Ovary (tissue), 9 donors: Measurements from ENCODE around the gene AKAP9. TPM values are rescaled to one million over a fixed set of nuclear protein-coding genes. Genes with fewer than 3 reads are reported as not detected.

Experiments
- DNase-seq, 5 donors: peaks; one replicate each; pipeline ENCODE4 v3.0.0-alpha.2; 2019 to 2020
- H3K27ac ChIP-seq, 2 donors: fragments of 200-600 bp; one replicate each; pipeline versions ENCODE4 v1.5.1 to v1.8.0; 2019 to 2022
- H3K27me3 ChIP-seq: fragments of 200-600 bp; one replicate; pipeline ENCODE4 v1.8.0; 2022
- H3K36me3 ChIP-seq: fragments of 200-600 bp; sonication (generic); one replicate; pipeline ENCODE4 v1.5.1; 2019
- H3K4me1 ChIP-seq: one replicate; pipeline ENCODE4 v1.8.1; 2013; ENCODE audit warnings: mild to moderate bottlenecking, moderate library complexity; ENCODE audit not compliant: insufficient read depth
- H3K4me3 ChIP-seq: fragments of 200-600 bp; sonication (generic); one replicate; pipeline ENCODE4 v1.5.1; 2017
- H3K9me3 ChIP-seq, 2 donors: fragments of 200-600 bp in 1 of 2; sonication (generic) in 1 of 2; one replicate each; pipeline versions ENCODE4 v1.5.1 to v1.8.1; 2013 to 2019; ENCODE audit warnings: mild to moderate bottlenecking in 1 of 2, moderate library complexity in 1 of 2
- EP300 ChIP-seq: sonication (generic); formaldehyde crosslinking; IDR thresholded peaks from one replicate; pipeline ENCODE4 v1.6.1; 2017; ENCODE audit warnings: antibody characterized with exemption
- POLR2A ChIP-seq: fragments of 450-650 bp; IDR thresholded peaks from one replicate; pipeline ENCODE4 v1.6.1; 2017; ENCODE audit warnings: antibody characterized with exemption, mild to moderate bottlenecking, moderate library complexity
- WGBS, 3 donors: extraction: QIAGEN DNeasy Blood & Tissue Kit in 1 of 3; methylation state at CpG; one replicate each; pipeline versions ENCODE4 v1.1.5 to v1.1.7; 2013 to 2017; 5-methylcytosine and 5-hydroxymethylcytosine counted together
- intact Hi-C, 4 donors: fragments of 100-400 bp; cut with DNase I; formaldehyde crosslinking; loops; one replicate each; pipeline versions ENCODE4 v1.11.0 to v1.15.1; 2022 to 2023
- polyA plus RNA-seq, 2 donors: library from polyadenylated mRNA; stranded (reverse); fragments of 200-250 nt in 1 of 2; fragments of 350-450 nt in 1 of 2; fragmentation: Illumina TruSeq in 1 of 2; extraction: RNeasy Lipid Tissue Mini Kit (QIAGEN cat#74804) in 1 of 2; gene quantifications; one replicate each; pipeline ENCODE4 v1.2.3, GENCODE V29; 2013 to 2014
- total RNA-seq, 7 donors: library from RNA; depleted of rRNA in 2 of 7; stranded (reverse); fragments of >200 nt in 2 of 7; fragmentation: NEBNext Ultra II Directional in 3 of 7; extraction: Animal tissue kit (Norgen Biotek cat#: 25700) in 3 of 7; gene quantifications; one replicate each; pipeline versions ENCODE4 v1.1.0 to v1.2.4, GENCODE V29; 2016 to 2023
- TF ChIP-seq, protein P1 (sequence below), 3 donors: fragments of 450-650 bp in 2 of 3; fragments of 200-600 bp in 1 of 3; IDR thresholded peaks; one replicate each; pipeline versions ENCODE4 v1.5.1 to v1.8.0; 2016 to 2022; ENCODE audit warnings: antibody characterized with exemption in 3 of 3, mild to moderate bottlenecking in 1 of 3
- donor health status: DM: no; HTN: no; CAD: no; lungs with moderate emphysema.
- donor health status: DM: no; HTN: no; CAD: no.
- donor health status: Bipolar disorder and iron deficiency.
- donor health status: DM: yes; HTN: yes; CAD: no.
- donor health status: DM: no; HTN: no; CAD: no.
- donor health status: DM: yes; HTN: yes; CAD: no.

AKAP9 gene
- total and polyA plus RNA-seq, 9 donors, result 22.1 to 92.8 (median 57.7) TPM

DNA sequence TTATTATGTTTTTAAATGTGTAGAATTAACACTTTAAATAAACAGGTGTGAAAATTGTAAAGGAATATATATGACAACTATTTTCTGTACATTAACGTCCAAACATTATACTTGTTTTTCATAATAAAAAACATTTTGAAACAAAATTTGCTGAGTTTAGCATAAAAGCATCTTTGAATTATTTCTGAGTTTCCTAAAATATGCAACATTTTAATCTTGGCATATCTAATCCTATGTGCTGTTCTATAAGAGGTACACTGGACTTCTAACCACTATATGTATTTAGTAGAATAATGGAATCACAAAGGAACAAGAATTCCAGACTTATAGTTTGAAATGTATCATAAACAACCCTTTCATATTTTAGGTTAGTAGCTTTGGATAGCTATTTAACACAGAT is 16.6 kb downstream of the AKAP9 start:
- TF ChIP-seq POLR2A (no peak), EP300 (no peak)
- TF ChIP-seq, protein P1, sequence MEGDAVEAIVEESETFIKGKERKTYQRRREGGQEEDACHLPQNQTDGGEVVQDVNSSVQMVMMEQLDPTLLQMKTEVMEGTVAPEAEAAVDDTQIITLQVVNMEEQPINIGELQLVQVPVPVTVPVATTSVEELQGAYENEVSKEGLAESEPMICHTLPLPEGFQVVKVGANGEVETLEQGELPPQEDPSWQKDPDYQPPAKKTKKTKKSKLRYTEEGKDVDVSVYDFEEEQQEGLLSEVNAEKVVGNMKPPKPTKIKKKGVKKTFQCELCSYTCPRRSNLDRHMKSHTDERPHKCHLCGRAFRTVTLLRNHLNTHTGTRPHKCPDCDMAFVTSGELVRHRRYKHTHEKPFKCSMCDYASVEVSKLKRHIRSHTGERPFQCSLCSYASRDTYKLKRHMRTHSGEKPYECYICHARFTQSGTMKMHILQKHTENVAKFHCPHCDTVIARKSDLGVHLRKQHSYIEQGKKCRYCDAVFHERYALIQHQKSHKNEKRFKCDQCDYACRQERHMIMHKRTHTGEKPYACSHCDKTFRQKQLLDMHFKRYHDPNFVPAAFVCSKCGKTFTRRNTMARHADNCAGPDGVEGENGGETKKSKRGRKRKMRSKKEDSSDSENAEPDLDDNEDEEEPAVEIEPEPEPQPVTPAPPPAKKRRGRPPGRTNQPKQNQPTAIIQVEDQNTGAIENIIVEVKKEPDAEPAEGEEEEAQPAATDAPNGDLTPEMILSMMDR (IDR thresholded peaks at IDR 0.05), result no peak
- Histone ChIP-seq H3K4me3 (no peak overlapping the region), H3K36me3 (no peaks in the 10 kb centered on the region), H3K4me1 (peaks cover 5% of the 10 kb centered on the region), H3K27ac (no peak overlapping the region), H3K9me3 (no peaks in the 10 kb centered on the region), H3K27me3 (no peaks in the 10 kb centered on the region)
- intact Hi-C loops, result no loop called here
- no peak for DNase-seq
- WGBS, 3 donors, result 88 to 91% (median 90%) methylated on average over 1 of the region's 1 CpG

GRCh38 chr7:91957823-91958222 is 17.2 kb downstream of the AKAP9 start:
- Histone ChIP-seq H3K4me1 (peaks cover 3% of the 10 kb centered on the region), H3K27ac (no peak overlapping the region), H3K36me3 (no peaks in the 10 kb centered on the region), H3K9me3 (no peaks in the 10 kb centered on the region), H3K27me3 (no peaks in the 10 kb centered on the region), H3K4me3 (no peak overlapping the region)
- intact Hi-C loops, result no loop called here
- DNase-seq, result no peak
- WGBS, 3 donors, result 6 to 9% (median 6%) methylated on average over 1 of the region's 1 CpG
- TF ChIP-seq, protein P1 (IDR thresholded peaks at IDR 0.05), result no peak
- TF ChIP-seq EP300 (no peak), POLR2A (no peak)

GRCh38 chr7:91959023-91959422 is 18.4 kb downstream of the AKAP9 start:
- 76 to 96% (median 83%) methylated on average over 5 of the region's 5 CpGs for WGBS, 3 donors
- H3K27ac ChIP-seq, result no peak overlapping the region
- intact Hi-C loops, result no loop called here
- TF ChIP-seq EP300 (no peak), POLR2A (no peak)
- TF ChIP-seq, protein P1 (IDR thresholded peaks at IDR 0.05), result no peak
- H3K4me3 ChIP-seq, result no peak overlapping the region
- H3K9me3 ChIP-seq, result no peaks in the 10 kb centered on the region
- H3K36me3 ChIP-seq, result no peaks in the 10 kb centered on the region
- DNase-seq, result no peak
- H3K4me1 ChIP-seq, result peaks cover 3% of the 10 kb centered on the region
- no peaks in the 10 kb centered on the region for H3K27me3 ChIP-seq

DNA sequence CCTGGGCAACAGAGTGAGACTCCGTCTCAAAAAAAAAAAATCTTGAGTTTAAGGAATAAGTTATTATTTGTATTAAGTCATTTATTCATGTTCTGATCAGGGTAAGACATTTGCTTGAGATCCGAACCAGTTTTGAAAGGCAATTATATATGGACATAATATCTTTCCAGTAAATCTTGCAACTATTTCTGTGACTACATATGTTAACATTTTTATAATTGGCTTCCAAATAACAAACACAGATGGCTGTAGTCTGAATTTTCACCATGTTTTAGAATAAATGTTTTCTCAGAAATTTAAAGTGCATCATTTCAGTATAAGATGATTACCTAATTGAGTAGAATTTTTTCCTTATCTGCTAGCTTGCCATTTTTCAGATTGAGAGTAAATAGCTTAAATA is 21.2 kb downstream of the AKAP9 start:
- WGBS, 3 donors, result 95 to 97% (median 96%) methylated on average over 2 of the region's 2 CpGs
- Histone ChIP-seq H3K4me3 (no peak overlapping the region), H3K27ac (no peak overlapping the region), H3K4me1 (peaks cover 3% of the 10 kb centered on the region), H3K36me3 (no peaks in the 10 kb centered on the region), H3K27me3 (no peaks in the 10 kb centered on the region), H3K9me3 (no peaks in the 10 kb centered on the region)
- no peak for DNase-seq
- intact Hi-C loops, result no loop called here
- TF ChIP-seq, protein P1 (IDR thresholded peaks at IDR 0.05), result no peak
- TF ChIP-seq POLR2A, result no peak
- TF ChIP-seq EP300, result no peak
